HepG2 (cell line): ENCODE data around the gene UHMK1. TPM values are rescaled to one million over a fixed set of nuclear protein-coding genes. Genes with fewer than 3 reads are reported as not detected.

Source experiments
- ATAC-seq: fragments of 200-7000 bp; cut with Tn5 transposase; 3 replicates; pipeline ENCODE4 v1.9.1; 2020; ENCODE audit warnings: mild to moderate bottlenecking, moderate library complexity
- BruUV-seq: library from RNA; stranded (reverse); fragments of 400-500 nt; replicated peaks from 2 replicates; lab custom pipeline; 2021; lab: Mats Ljungman, UMichigan
- CTCF ChIA-PET: fragments of 300-600 bp; formaldehyde crosslinking; extraction: SDS; loops from one replicate; lab custom pipeline; 2021; ENCODE audit warnings: low total read pairs, inconsistent platforms, low intra/inter-chr PET ratio; lab: Yijun Ruan, JAX
- POLR2A ChIA-PET: fragments of 350-600 bp; sonication (Branson Sonifier 250); formaldehyde crosslinking; loops from one replicate; lab custom pipeline; 2020; ENCODE audit warnings: antibody characterized with exemption, inconsistent platforms; lab: Yijun Ruan, JAX
- DNase-seq: peaks from one replicate; pipeline ENCODE4 v3.0.0-alpha.2; 2015; ENCODE audit warnings: low spot score
- FAIRE-seq: peaks from 3 replicates; lab custom pipeline; 2011; peaks lifted over from hg19 to GRCh38; lab: Jason Lieb, UNC
- H2AFZ ChIP-seq: one replicate; pipeline ENCODE4 v1.6.1; 2011; ENCODE audit warnings: low read length, inconsistent platforms
- H3K27ac ChIP-seq: fragments of 300-600 bp; 3 replicates; pipeline ENCODE4 v1.8.0; 2011; ENCODE audit warnings: mixed run types, mild to moderate bottlenecking, mixed read lengths, low read length, inconsistent platforms; ENCODE audit not compliant: insufficient read depth; ENCODE audit errors: extremely low read length
- H3K27me3 ChIP-seq, 2 experiments: fragments of 200-600 bp in 1 of 2; 2 replicates in 1 of 2; 3 replicates in 1 of 2; pipeline versions ENCODE4 v1.6.0 to v1.8.0; 2011; ENCODE audit warnings: low read length in 2 of 2, mild to moderate bottlenecking in 2 of 2, moderate library complexity in 2 of 2, inconsistent platforms in 1 of 2; ENCODE audit not compliant: insufficient read depth in 2 of 2, control insufficient read depth in 1 of 2
- H3K36me3 ChIP-seq, 2 experiments: fragments of 200-600 bp in 1 of 2; replicated peaks in 1 of 2; 2 replicates in 1 of 2; 3 replicates in 1 of 2; pipeline versions ENCODE4 v1.5.1 to v1.8.0; 2011; ENCODE audit warnings: low read length in 2 of 2, inconsistent platforms in 1 of 2; ENCODE audit not compliant: insufficient read depth in 2 of 2, control insufficient read depth in 1 of 2
- H3K4me1 ChIP-seq: 2 replicates; pipeline ENCODE4 v1.5.1; 2012; ENCODE audit warnings: low read length, inconsistent platforms; ENCODE audit not compliant: insufficient read depth
- H3K4me2 ChIP-seq: 2 replicates; pipeline ENCODE4 v1.6.0; 2011; ENCODE audit warnings: low read depth, low read length, inconsistent platforms
- H3K4me3 ChIP-seq, 3 experiments: fragments of 200-600 bp in 1 of 3; sonication (generic), shearing (Covaris generic) in 1 of 3; replicated peaks in 1 of 3; 2 replicates each; pipeline ENCODE4 v1.5.1; 2011 to 2016; ENCODE audit warnings: low read length in 3 of 3, inconsistent platforms in 2 of 3, low read depth in 2 of 3, mild to moderate bottlenecking in 2 of 3, control low read depth in 1 of 3, mixed read lengths in 1 of 3; ENCODE audit not compliant: insufficient read depth in 1 of 3
- H3K79me2 ChIP-seq: one replicate; pipeline ENCODE4 v1.6.1; 2011; ENCODE audit warnings: low read length, inconsistent platforms; ENCODE audit not compliant: insufficient read depth
- H3K9ac ChIP-seq: 2 replicates; pipeline ENCODE4 v1.6.0; 2011; ENCODE audit warnings: mild to moderate bottlenecking, low read depth, low read length, inconsistent platforms; ENCODE audit not compliant: insufficient read depth
- H3K9me3 ChIP-seq: 2 replicates; pipeline ENCODE4 v1.5.1; 2012; ENCODE audit warnings: mild to moderate bottlenecking, low read length
- H4K20me1 ChIP-seq: 2 replicates; pipeline ENCODE4 v1.6.0; 2011; ENCODE audit warnings: inconsistent platforms, mild to moderate bottlenecking, low read length, moderate library complexity; ENCODE audit not compliant: insufficient read depth
- GATAD2A ChIP-seq: IDR thresholded peaks from 2 replicates; pipeline ENCODE4 v1.6.1; 2016
- MAZ ChIP-seq, 2 experiments: sonication (generic) in 1 of 2; formaldehyde crosslinking in 1 of 2; IDR thresholded peaks; 2 replicates each; pipeline versions ENCODE4 v1.5.0 to v1.6.1; 2012 to 2020; ENCODE audit warnings: low read depth in 2 of 2, mild to moderate bottlenecking in 2 of 2, borderline replicate concordance in 1 of 2, improper control_type of control experiment in 1 of 2, low read length in 1 of 2, missing genetic modification reagents in 1 of 2, moderate library complexity in 1 of 2
- RBM39 ChIP-seq: fragments of 200-400 bp; formaldehyde crosslinking; IDR thresholded peaks from one replicate; pipeline ENCODE4 v1.6.1; 2018; ENCODE audit warnings: antibody characterized with exemption, mild to moderate bottlenecking, low read depth, low read length; ENCODE audit not compliant: poor library complexity, severe bottlenecking
- RORA ChIP-seq: sonication (generic); formaldehyde crosslinking; IDR thresholded peaks from 2 replicates; pipeline ENCODE4 v1.5.0; 2020; ENCODE audit warnings: mild to moderate bottlenecking, missing genetic modification reagents, moderate library complexity
- SMC3 ChIP-seq: IDR thresholded peaks from 2 replicates; pipeline ENCODE4 v1.6.1; 2011; ENCODE audit warnings: low read length, improper control_type of control experiment
- ZNF3 ChIP-seq: IDR thresholded peaks from 2 replicates; pipeline ENCODE4 v1.7.0; 2017; ENCODE audit warnings: inconsistent platforms
- ZNF33A ChIP-seq: sonication (generic); formaldehyde crosslinking; IDR thresholded peaks from 2 replicates; pipeline ENCODE4 v1.5.1; 2020; ENCODE audit warnings: missing genetic modification reagents, mild to moderate bottlenecking, moderate library complexity, borderline replicate concordance
- ZNF484 ChIP-seq: sonication (generic); formaldehyde crosslinking; IDR thresholded peaks from 2 replicates; pipeline ENCODE4 v1.5.1; 2020; ENCODE audit warnings: mild to moderate bottlenecking, low read depth, missing genetic modification reagents, borderline replicate concordance
- ZNF660 ChIP-seq: sonication (generic); formaldehyde crosslinking; IDR thresholded peaks from 2 replicates; pipeline ENCODE4 v1.5.1; 2020; ENCODE audit warnings: mild to moderate bottlenecking, low read depth, missing genetic modification reagents, borderline replicate concordance
- ZNF878 ChIP-seq: sonication (generic); formaldehyde crosslinking; IDR thresholded peaks from 2 replicates; pipeline ENCODE4 v1.8.1; 2023; ENCODE audit warnings: mild to moderate bottlenecking, missing genetic modification reagents, moderate library complexity
- ZSCAN29 ChIP-seq: sonication (generic); formaldehyde crosslinking; conservative IDR thresholded peaks from 2 replicates; pipeline ENCODE4 v1.4.0; 2020; ENCODE audit warnings: mild to moderate bottlenecking, missing genetic modification reagents
- WGBS: methylation state at CpG from one replicate; pipeline ENCODE4 v1.1.6; 2017; ENCODE audit warnings: low lambda C conversion rate; 5-methylcytosine and 5-hydroxymethylcytosine counted together
- in situ Hi-C: cut with HindIII; loops from 2 replicates; pipeline ENCODE4 v1.10.0; 2017; ENCODE audit warnings: low pct_unique_long_range_greater_than_20kb; ENCODE audit not compliant: extremely low pct_ligation_motif_present
- intact Hi-C: fragments of 100-400 bp; cut with micrococcal nuclease; formaldehyde crosslinking; loops from one replicate; pipeline ENCODE4 v1.10.0; 2022; ENCODE audit not compliant: unreplicated experiment
- polyA plus RNA-seq, 8 experiments: library from polyadenylated mRNA; depleted of rRNA in 3 of 8; stranded (reverse) in 7 of 8; unstranded in 1 of 8; fragments of >200 nt; fragmentation: Illumina TruSeq in 4 of 8; extraction: Trizol in 4 of 8; gene quantifications; 2 replicates each; pipeline versions ENCODE4 v1.2.1 to v1.2.3, GENCODE V29; 2011 to 2016; ENCODE audit warnings: low read depth in 4 of 8, missing spikeins in 1 of 8, mixed read lengths in 1 of 8; ENCODE audit not compliant: insufficient read depth in 1 of 8
- total RNA-seq, 5 experiments: library from RNA; depleted of rRNA; stranded (reverse); fragments of >200 nt; fragmentation: Illumina TruSeq; extraction: Trizol; gene quantifications; 2 replicates each; pipeline ENCODE4 v1.2.3, GENCODE V29; 2016; ENCODE audit warnings: low read depth in 1 of 5
- TF ChIP-seq, protein P1 (sequence below): sonication (generic); formaldehyde crosslinking; IDR thresholded peaks from 2 replicates; pipeline ENCODE4 v1.8.1; 2023; ENCODE audit warnings: mild to moderate bottlenecking, inconsistent platforms, moderate library complexity, missing genetic modification reagents, borderline replicate concordance
- TF ChIP-seq, protein P2 (sequence below): sonication (generic); IDR thresholded peaks from 2 replicates; pipeline ENCODE4 v1.6.1; 2016; ENCODE audit warnings: low read depth, borderline replicate concordance

UHMK1 gene
- total and polyA plus RNA-seq, 2 of the 13 experiments (the other 11 are each of a cell fraction or from before 2014, with no cell fraction given), result 12.9 to 20.0 TPM

DNA sequence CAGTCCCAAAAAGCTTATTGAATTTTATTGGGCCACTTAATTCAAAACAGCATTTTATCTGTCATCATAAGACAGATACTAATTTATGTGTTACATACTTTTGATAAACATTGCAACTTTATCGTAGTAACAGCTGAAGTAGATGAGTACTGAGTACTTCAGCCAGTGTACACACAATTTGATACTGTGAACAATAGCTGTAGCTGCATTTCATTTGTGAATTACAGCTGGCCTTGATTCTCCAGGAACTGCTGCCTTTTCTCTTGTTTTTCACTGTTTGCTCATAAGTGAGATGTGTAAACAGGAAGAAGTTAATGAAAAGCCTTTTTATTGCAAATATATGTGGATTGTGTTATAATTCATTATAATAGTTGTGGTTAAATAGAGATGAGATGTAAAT, 74.1 kb downstream of the UHMK1 start:
- 0 out of 2 replicates have a peak, but pooled peaks have one; percentile 1 for TF ChIP-seq SMC3
- TF ChIP-seq, protein P1, sequence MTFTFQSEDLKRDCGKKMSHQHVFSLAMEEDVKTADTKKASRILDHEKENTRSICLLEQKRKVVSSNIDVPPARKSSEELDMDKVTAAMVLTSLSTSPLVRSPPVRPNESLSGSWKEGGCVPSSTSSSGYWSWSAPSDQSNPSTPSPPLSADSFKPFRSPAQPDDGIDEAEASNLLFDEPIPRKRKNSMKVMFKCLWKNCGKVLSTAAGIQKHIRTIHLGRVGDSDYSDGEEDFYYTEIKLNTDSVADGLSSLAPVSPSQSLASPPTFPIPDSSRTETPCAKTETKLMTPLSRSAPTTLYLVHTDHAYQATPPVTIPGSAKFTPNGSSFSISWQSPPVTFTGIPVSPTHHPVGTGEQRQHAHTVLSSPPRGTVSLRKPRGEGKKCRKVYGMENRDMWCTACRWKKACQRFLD (CRISPR knock-in tag), result no peak
- TF ChIP-seq ZSCAN29 (CRISPR knock-in tag), result no peak
- no peak for TF ChIP-seq MAZ (IDR thresholded peaks at IDR 0.05; ENCODE audit: borderline replicate concordance, low read depth, low read length)
- TF ChIP-seq MAZ (CRISPR knock-in tag; IDR thresholded peaks at IDR 0.05; ENCODE audit: low read depth), result no peak
- no peak for TF ChIP-seq RBM39
- no peak for TF ChIP-seq GATAD2A (CRISPR knock-in tag)
- Histone ChIP-seq H3K36me3 (peaks cover 1 to 46% of the 10 kb centered on the region in 2 experiments; a peak in 4 of 5 replicates), H3K4me1 (peaks cover 4% of the 10 kb centered on the region; the same call in 1 of the 2 replicates), H2AFZ (no peak overlapping the region), H3K4me2 (no peak overlapping the region), H3K9me3 (no peaks in the 10 kb centered on the region), H3K27ac (no peak overlapping the region), H4K20me1 (0 out of 2 replicates have a peak, but pooled peaks cover 3% of the 10 kb centered on the region), H3K79me2 (peaks cover 46% of the 10 kb centered on the region), H3K4me3 (no peak overlapping the region), H3K27me3 (no peaks in the 10 kb centered on the region), H3K9ac (no peak overlapping the region)
- in situ Hi-C loops (no loop called here), intact Hi-C loops (no loop called here)
- FAIRE-seq, result no peak
- no peak for ATAC-seq
- ChIA-PET CTCF (no interaction called here), POLR2A (no interaction called here)
- no TSS peak for BruUV-seq
- no peak for DNase-seq
- 96% methylated on average over 1 of the region's 1 CpG for WGBS

DNA sequence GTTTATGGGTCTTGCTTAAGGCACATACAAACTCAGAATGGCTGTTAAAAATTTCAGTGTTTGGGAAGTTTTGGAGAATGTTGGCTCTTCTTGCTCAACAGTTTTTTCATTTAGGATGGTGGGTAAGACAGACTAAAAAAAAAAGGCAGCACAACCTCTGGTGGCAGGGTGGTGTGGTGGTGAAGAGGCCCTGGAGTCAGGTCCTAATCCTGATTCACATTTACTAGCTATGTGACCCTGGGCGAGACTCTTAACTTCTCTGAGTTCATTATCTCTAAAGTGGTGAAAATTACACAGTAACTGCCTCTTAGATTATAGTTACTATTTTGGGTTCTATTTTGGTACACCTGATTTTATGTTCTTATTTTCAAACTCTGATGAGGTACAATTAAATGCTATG, 75.5 kb downstream of the UHMK1 start:
- ChIA-PET POLR2A (interaction anchor here (1.2 kb wide), 1 partner anchor 11 kb away, joined by 3 read pairs; the partner anchor contains the start of gene UAP1), CTCF (no interaction called here)
- peaks cover 42% of the 10 kb centered on the region for H3K79me2 ChIP-seq
- no peak overlapping the region for H3K4me3 ChIP-seq
- in situ Hi-C loops (no loop called here), intact Hi-C loops (no loop called here)
- H3K4me1 ChIP-seq, result no peaks in the 10 kb centered on the region
- ATAC-seq (no peak), FAIRE-seq (no peak), DNase-seq (no peak)
- H3K4me2 ChIP-seq, result no peak overlapping the region
- 100% methylated on average over 1 of the region's 1 CpG for WGBS
- H3K36me3 ChIP-seq, result peaks cover 7 to 51% of the 10 kb centered on the region in 2 experiments; a peak in 4 of 5 replicates
- no peak overlapping the region for H3K27ac ChIP-seq
- H3K27me3 ChIP-seq, result no peaks in the 10 kb centered on the region
- 0 out of 2 replicates have a peak, but pooled peaks cover 3% of the 10 kb centered on the region for H4K20me1 ChIP-seq
- BruUV-seq, result no TSS peak
- H2AFZ ChIP-seq, result no peak overlapping the region
- no peaks in the 10 kb centered on the region for H3K9me3 ChIP-seq
- H3K9ac ChIP-seq, result no peak overlapping the region
- TF ChIP-seq ZNF878 (CRISPR knock-in tag), result no peak
- no peak for TF ChIP-seq ZNF660 (CRISPR knock-in tag)
- TF ChIP-seq, protein P2, sequence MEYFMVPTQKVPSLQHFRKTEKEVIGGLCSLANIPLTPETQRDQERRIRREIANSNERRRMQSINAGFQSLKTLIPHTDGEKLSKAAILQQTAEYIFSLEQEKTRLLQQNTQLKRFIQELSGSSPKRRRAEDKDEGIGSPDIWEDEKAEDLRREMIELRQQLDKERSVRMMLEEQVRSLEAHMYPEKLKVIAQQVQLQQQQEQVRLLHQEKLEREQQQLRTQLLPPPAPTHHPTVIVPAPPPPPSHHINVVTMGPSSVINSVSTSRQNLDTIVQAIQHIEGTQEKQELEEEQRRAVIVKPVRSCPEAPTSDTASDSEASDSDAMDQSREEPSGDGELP, result no peak
- TF ChIP-seq RORA (CRISPR knock-in tag), result no peak
- TF ChIP-seq ZNF33A (CRISPR knock-in tag), result no peak
- TF ChIP-seq ZNF484 (CRISPR knock-in tag), result no peak
- TF ChIP-seq ZNF3 (CRISPR knock-in tag), result no peak
